Fibroblast of skin of left biceps (primary cell): Measurements from ENCODE around the gene C1orf116.

Experiments
- DNase-seq, 2 experiments: peaks; one replicate each; pipeline ENCODE4 v3.0.0-alpha.2; 2013; ENCODE audit warnings: low read depth in 2 of 2

C1orf116 gene

DNA sequence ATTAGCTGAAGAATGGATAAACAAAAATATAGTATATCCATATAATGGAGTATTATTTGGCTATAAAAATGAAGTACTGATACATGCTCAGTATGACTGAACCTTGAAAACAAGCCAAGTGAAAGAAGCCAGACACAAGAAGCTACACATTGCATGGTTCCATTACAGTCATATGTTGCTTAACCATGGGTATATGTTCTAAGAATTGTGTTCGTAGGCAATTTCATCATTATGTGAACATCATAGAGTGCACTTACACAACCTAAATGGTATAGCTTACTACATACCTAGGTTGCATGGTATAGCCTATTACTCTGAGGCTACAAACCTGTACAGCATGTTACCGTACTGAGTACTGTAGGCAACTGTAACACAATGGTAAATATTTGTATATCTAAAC, 33.7 kb downstream of the C1orf116 start:
- no peak for DNase-seq

DNA sequence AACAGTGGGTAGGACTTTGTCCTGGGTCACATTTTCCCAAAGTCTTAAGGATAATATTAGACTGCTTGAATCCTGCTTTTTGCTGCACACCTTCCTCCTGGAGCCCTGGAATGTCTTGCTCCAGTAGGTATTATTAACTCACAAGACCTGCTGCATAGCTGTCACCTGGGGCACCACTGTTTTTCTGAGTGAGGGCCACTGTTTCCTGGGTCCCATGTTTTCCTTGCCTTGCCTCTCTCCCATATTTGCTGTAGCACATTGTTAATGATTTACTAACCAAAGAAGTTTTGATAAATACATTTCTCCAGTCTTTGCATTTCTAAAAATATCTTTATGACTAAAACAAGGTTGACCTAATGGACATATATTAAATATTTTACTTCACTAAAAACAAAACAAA, 39.8 kb downstream of the C1orf116 start:
- DNase-seq: no peak

DNA sequence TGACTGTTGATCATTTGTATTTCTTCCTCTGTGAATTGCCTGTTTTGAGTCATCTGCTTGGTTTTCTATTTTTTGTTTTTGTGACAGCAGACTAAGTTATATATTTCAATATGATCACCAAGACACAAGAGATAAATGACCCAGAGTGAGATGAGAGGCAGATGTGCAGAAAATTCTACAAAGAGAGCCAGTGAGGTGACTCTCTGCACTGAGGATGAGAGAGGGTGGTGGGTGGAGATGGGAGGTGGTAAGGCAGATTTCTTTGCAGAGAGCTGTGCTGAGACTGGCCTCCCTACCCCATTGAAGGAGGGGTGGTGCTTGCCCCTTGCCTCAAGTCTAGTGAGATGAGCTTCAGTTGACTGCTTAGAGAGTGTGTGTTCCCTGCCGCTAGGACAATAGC, 44.7 kb downstream of the C1orf116 start:
- no peak for DNase-seq

GRCh38 chr1:206986885-206987284, 45.7 kb downstream of the C1orf116 start:
- no peak for DNase-seq

DNA sequence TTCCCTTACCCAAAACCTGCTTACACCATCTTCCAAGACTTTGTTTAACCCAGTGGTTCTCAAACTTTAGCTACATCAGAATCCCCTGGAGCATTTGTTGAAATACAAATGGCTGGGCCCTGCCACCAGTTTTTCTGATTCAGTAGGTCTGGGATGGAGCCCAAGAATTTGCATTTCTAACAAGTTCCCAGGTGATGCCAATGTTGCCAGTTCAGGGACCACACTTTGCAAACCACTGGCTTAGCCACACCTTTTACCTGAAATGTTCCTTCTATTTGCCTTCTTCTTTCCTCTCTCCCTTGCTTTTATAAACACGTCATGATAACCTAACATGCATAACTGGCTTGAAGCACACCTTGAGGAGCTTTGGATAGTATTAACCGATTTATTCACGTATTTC, 46.2 kb downstream of the C1orf116 start:
- DNase-seq: no peak

DNA sequence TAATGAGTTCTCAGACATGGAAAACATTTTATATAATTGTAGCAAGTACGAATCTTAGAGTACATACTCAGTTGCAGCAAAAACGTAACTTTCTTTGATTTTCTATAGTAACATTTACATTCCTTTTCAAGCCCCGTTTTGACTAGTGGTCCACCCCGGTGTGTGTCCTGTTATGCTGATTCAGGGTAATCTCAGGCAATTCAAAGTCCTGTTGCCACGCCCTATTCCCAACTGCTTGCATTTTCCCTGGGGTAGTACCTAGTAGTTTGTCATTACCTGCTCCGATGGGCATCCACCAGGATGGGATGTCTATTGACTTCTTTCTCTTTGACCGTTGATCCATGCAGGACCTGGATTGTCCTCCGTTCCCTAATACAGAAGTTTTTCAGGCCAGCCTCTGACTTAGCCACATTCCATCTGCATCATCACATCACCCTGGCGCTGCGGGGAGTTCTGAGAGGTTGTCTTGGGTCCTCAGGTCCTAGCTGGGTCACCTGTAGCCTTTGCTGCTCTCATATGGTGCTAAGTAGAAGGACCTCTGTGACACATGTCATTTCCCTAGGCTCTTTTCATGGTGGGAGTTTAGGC, 47.3 kb downstream of the C1orf116 start:
- no peak for DNase-seq

GRCh38 chr1:206982216-206982615, 50.3 kb downstream of the C1orf116 start:
- no peak for DNase-seq

- no peak for DNase-seq
Observed at GRCh38 chr1:206979379-206980043, 53.0 kb downstream of the C1orf116 start.

GRCh38 chr1:206978259-206978658, 54.3 kb downstream of the C1orf116 start:
- no peak for DNase-seq

- no peak for DNase-seq
Observed at GRCh38 chr1:206975306-206975705, 57.2 kb downstream of the C1orf116 start.

DNA sequence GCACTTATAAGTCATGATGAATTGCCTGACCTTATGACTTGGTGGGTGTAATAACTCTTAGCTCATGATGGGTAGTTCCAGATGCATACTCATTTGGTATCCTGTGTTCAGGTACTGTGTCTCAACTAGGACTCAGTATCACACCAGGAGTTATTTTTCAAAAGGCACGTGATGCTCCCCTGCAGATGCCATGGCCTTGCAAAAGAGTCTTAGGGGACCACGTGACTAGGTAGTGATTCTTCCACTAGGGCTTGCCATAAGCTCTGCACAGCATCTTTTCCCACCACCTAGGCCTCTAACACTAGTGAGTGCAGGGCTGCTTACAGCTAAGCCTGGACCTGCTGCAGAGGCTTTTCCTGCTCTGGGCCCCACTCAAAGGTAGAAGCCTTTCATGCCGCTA, 58.4 kb downstream of the C1orf116 start:
- no peak for DNase-seq

DNA sequence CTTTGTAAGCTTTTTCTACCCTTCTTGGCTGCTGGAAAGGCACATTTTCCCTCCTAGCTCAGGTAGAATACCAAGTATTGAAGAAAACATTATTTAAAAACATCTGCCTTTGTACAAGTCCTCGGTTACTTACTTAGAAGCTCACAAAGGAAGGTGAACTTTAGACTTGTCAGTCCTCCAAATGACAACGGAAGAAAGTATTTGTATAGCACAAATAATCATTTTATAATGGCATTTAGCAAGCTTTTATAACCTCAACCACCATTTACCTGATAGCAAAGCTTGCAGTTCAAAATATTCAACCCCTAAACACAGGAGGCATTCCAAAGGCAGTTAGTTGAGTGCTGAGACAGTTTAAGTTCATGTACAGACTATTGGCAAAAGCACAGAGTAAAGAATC, 59.8 kb downstream of the C1orf116 start:
- no peak for DNase-seq

DNA sequence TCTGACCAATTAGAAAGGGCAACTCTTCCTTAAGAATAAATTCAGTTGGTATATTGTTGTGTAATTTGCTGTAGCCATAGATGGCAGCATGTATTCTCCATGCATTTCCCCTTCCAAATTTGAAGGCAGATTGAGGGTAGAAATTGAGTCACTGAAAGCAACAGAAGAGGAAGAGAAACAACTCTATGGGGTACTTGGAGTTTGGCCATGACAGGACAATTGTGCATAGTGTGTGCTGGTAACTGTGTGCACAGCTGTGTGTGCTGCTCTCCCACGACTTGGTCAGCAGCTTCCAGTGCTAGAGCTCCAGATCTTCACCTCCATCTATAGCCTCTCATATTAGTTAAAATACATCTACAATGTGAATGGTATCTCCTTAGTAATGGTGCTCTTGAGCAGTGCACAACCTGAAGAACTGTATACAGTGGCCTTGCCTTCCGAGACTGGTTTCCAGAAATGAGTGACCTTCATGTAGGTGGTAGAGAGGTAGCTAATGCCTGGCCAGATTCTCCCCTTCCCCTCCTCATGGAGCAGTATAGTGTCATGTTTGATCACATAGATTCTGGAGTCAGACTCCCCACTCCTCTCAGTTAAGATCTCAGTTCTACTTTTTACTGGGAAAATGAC, 61.4 kb downstream of the C1orf116 start:
- no peak for DNase-seq

DNA sequence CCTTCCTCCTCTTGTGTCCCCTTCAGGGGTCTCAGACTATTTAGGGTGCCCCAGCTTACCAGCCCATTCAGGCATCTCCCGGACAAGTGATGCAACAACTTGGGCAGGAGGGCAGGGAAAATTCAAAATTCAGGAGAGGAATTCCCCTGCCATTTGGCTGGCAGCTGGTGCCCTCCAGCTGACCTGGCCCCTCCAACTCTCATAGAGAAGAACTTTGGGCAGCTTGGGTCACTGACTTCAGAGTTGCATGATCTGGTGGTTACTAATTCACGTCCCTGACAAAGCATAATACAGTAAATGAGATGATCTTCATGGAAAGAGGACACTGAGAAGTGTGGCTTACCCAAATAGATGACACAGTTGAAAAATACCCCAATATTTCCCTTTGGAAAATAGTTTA, 62.1 kb downstream of the C1orf116 start, which contains the start of gene FCAMR:
Gene FCAMR, minus strand, starts transcription at position 15 of the 400 bp plus-strand sequence. CDS start 335 bp downstream, outside the sequence.
- no peak for DNase-seq

DNA sequence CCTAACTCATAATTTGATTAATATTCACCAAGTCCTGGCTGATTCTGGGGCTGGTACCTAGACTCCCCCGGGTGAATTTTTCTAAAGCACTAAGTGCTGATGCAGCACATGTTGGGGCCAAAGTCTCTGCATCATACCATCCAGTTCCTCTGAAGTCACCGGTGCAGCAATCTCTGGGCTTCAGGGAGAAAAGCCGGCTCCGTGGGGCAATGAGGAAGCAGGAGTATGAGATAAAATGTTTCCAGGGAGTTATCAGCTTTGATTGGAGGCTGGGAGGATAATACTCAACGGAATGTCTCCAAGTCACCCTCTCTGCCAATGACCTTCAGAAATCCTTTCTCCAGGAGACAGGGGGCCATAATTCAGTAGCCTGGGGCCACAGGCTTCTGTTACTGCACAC, 63.5 kb downstream of the C1orf116 start:
- DNase-seq: no peak
